RWPE2 (cell line): ENCODE data around the gene ITGA11.
A peak's percentile ranks its signal among the peaks of the same experiment; 100 is the strongest.

Experiments used
- ATAC-seq: fragments of 200-7000 bp; cut with Tn5 transposase; 3 replicates; pipeline ENCODE4 v1.9.1; 2021; ENCODE audit warnings: low read depth
- DNase-seq: peaks from one replicate; pipeline ENCODE4 v3.0.0-alpha.2; 2020; ENCODE audit warnings: low spot score
- H3K27ac ChIP-seq: fragments of 450-650 bp; 2 replicates; pipeline ENCODE4 v1.5.1; 2017; ENCODE audit warnings: mild to moderate bottlenecking; ENCODE audit not compliant: poor library complexity, severe bottlenecking
- H3K27me3 ChIP-seq: fragments of 250-450 bp; sonication (Bioruptor Pico); 2 replicates; pipeline ENCODE4 v1.5.1; 2021; ENCODE audit warnings: mild to moderate bottlenecking, moderate library complexity; ENCODE audit not compliant: insufficient read depth, poor library complexity, severe bottlenecking
- H3K36me3 ChIP-seq: fragments of 250-450 bp; sonication (Bioruptor Pico); 2 replicates; pipeline ENCODE4 v1.5.1; 2020; ENCODE audit warnings: low read depth, mild to moderate bottlenecking, moderate library complexity
- H3K4me1 ChIP-seq: fragments of 250-450 bp; sonication (Bioruptor Pico); 2 replicates; pipeline ENCODE4 v1.5.1; 2021; ENCODE audit warnings: mild to moderate bottlenecking, moderate library complexity; ENCODE audit not compliant: insufficient read depth, poor library complexity, severe bottlenecking
- H3K4me3 ChIP-seq: fragments of 250-450 bp; sonication (Bioruptor Pico); 2 replicates; pipeline ENCODE4 v1.5.1; 2021; ENCODE audit warnings: mild to moderate bottlenecking, moderate library complexity; ENCODE audit not compliant: severe bottlenecking
- H3K9me3 ChIP-seq: fragments of 250-450 bp; sonication (Bioruptor Pico); 2 replicates; pipeline ENCODE4 v1.5.1; 2021; ENCODE audit warnings: mild to moderate bottlenecking, moderate library complexity; ENCODE audit not compliant: severe bottlenecking
- CTCF ChIP-seq: fragments of 450-650 bp; IDR thresholded peaks from one replicate; pipeline ENCODE4 v1.5.1; 2017; ENCODE audit warnings: mild to moderate bottlenecking, moderate library complexity; ENCODE audit not compliant: poor library complexity, severe bottlenecking

ITGA11 gene

DNA sequence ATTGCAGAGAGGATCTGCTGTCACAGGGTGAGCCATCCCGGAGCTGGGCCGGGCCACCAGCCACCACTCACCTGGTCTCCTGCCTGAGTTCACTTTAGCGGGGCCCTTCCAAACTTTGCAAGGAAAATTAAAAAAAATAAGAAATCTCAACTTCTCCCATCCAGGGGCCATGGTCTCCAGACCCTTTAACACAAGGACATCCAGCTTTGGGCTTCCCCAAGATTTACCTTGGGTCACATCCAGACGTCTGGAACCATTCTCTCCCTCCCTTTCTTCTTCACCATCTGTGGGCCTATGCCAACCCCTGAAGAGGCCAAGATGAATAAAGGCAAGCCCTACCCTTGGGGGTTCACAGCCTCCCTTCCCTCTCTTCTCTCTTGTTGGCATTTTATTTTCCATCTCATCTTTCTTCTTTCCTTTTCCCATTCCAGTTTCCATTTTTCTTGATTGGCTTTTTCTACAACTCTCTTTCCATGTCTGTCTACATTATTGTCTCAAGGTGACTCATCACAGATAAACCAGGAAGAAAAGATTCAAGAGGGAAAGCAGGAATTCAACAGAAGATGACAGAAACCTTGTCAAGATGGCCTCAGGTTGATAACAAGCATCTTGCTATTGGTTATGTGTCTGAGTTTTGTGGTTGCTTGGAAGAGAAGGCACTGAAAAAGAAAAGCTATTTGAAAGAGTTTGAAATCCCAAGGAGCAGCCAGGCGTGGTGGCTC lies 49.5 kb downstream of the ITGA11 start:
- ATAC-seq: no peak

DNA sequence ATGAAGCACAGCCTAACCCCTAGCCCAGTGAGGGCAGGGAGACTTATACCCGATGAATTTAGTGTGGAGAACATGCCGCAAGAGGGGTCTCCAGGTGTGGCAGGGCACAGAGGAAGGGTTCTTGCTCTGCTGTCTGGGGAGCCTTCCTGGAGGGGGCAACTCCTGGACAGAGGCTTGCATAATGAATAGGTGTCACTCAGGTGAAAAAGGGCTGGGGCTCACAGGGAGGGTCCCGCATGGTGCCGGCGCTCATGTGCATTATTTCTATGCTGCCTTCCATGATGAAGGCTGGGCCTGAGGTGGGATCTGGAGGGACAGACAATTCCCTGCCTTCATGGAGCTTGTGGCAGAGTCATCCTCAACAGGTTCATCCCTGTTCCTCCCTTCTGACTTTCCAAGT lies 51.5 kb downstream of the ITGA11 start:
- DNase-seq (peak; percentile 47), ATAC-seq (no peak)
- Histone ChIP-seq H3K4me3 (no peak overlapping the region), H3K4me1 (peaks cover 6% of the 10 kb centered on the region), H3K36me3 (no peaks in the 10 kb centered on the region), H3K27ac (no peak overlapping the region), H3K27me3 (no peaks in the 10 kb centered on the region), H3K9me3 (no peaks in the 10 kb centered on the region)
- no peak for TF ChIP-seq CTCF

More for the DNA sequence above, 49.5 kb downstream of the ITGA11 start:
- peaks cover 6% of the 10 kb centered on the region for H3K4me1 ChIP-seq
- no peak for TF ChIP-seq CTCF
- H3K9me3 ChIP-seq: no peaks in the 10 kb centered on the region
- no peak overlapping the region for H3K27ac ChIP-seq
- peak; percentile 40 for DNase-seq
- no peaks in the 10 kb centered on the region for H3K27me3 ChIP-seq
- H3K36me3 ChIP-seq: no peaks in the 10 kb centered on the region
- no peak overlapping the region for H3K4me3 ChIP-seq

GRCh38 chr15:68379759-68380290 lies 52.1 kb downstream of the ITGA11 start:
- Histone ChIP-seq H3K4me3 (no peak overlapping the region), H3K36me3 (no peaks in the 10 kb centered on the region), H3K27me3 (no peaks in the 10 kb centered on the region), H3K4me1 (peaks cover 6% of the 10 kb centered on the region), H3K9me3 (no peaks in the 10 kb centered on the region), H3K27ac (no peak overlapping the region)
- DNase-seq (peak; percentile 20), ATAC-seq (no peak)
- no peak for TF ChIP-seq CTCF

- Histone ChIP-seq H3K27ac (no peak overlapping the region), H3K9me3 (no peaks in the 10 kb centered on the region), H3K4me3 (no peak overlapping the region), H3K27me3 (no peaks in the 10 kb centered on the region), H3K36me3 (no peaks in the 10 kb centered on the region), H3K4me1 (no peaks in the 10 kb centered on the region)
- no peak for ATAC-seq
- peak; percentile 21 for DNase-seq
- no peak for TF ChIP-seq CTCF
Observed at GRCh38 chr15:68379058-68379758, 52.8 kb downstream of the ITGA11 start.
